ENCODE measurements around the gene ECT2L. TPM values are rescaled to one million over a fixed set of nuclear protein-coding genes. Genes with fewer than 3 reads are reported as not detected.

The ECT2L gene, protein sequence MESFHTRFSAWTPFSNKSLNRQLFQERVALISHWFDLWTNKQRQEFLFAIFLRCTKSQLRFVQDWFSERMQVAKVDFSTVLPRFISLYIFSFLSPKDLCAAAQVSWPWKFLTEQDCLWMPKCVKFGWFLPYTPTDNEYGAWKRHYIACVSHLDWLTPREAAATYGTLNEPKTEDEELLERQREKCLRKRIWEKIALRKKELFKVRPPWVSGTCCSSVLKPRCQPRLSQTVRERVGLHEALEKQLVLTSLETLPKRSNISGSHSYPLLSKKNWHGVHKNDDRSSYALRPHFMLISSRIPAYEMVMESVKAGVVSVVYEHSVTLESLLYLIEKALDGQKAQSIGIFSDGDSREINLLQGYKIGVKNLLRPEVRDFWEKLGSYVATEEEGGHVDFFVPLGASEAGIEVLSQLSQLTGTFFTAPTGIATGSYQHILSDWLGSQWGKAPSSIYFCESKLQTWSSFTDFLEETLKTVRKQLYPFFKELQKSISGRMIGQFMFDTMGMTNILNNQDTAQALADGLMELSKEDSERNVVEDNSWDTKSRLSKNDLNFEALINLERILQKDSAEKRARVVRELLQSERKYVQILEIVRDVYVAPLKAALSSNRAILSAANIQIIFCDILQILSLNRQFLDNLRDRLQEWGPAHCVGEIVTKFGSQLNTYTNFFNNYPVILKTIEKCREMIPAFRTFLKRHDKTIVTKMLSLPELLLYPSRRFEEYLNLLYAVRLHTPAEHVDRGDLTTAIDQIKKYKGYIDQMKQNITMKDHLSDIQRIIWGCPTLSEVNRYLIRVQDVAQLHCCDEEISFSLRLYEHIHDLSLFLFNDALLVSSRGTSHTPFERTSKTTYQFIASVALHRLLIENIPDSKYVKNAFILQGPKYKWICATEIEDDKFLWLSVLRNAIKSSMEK
- total RNA-seq, result not detected in 2 replicates

DNA sequence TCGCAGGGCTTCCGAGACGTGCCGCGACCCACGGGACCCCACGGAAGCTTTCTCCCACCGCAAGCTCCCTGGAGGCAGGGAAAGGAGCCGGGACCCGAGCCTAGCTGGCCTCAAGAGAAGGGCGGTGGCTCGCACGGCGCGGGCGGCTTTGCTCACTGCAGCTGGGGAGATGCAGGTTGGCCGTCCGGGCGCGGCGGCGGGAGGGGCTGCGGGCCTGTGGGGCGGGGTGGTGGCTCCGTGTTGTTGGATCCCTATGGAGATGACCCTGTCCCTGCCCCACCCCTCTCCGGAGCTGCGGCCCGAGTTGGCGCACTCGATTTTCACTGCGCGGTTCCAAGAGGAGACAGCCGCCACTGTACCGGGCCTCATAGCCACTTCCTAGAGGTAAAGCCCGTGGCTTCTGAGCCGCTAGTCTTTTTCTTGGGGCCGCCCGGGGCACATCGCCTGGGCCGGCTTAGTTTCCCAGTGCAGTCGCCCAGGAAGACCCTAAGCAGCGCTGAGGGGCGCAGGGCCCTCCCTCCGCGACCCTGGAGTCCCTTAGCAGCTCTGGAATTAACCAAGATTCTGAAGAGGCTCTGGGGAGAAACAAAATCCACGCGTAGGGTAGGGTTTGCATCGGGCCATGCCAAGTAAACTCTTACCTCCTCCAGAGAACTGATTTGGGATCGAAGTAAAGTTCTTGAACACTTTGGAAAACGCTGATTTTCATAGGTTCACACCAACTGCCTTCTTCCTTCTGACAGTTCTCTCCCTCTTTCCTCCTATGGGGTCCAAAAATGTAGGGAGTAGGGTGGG lies at the start of gene ECT2L:
TSS of gene ECT2L (plus strand) at position 279 of the 795 bp plus-strand sequence. CDS start 17,188 bp downstream, outside the sequence.

DNA sequence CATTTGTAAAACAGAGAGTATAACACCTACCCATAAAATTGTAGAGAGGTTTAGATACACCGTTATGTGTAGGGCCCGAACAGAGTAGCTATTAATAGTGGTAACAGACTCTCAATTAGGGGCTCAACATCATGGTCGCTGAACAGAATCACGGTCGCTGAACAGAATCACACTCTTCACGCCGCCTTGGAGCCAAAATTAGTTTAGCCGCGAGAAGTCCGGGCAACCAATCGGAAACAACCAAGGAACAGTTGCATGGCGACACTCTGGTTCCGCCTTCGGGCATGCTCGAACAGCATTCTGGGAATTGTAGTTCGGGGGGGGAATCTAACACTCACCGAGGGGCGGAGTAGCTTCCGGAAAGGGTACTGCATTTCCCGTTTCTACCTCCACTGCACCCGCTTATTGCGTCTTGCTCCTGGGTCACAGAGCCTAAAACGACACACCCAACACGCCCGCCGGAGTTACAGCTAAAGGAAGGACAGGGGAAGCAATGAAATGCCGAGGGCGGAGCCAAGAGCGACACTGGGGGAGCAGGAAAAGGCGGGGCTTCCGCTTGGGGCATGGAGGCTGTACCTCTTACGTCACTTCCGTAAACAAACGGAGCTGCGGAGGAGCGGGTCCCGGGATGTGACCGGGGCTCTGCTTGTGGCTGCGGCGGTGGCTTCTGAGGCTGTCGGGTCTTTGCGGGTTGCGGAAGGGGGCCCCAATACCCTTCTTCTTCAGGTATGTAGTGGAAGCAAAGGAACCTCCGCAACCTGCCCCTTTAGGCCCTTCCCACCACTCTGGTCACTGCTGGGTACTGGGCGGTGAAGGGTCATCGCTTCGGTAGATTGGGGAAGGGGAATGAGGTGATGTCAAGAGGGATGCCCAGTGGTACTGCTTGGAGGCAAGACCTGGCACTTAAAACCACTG lies 22.5 kb upstream of the ECT2L start, which contains the start of gene CCDC28A:
TSS of gene CCDC28A (plus strand) at position 593 of the 915 bp plus-strand sequence. CDS start 2,352 bp downstream, outside the sequence.

Other genes with a start within 250 kb of the ECT2L start
- gene CCDC28A, start 22.3 kb upstream of the ECT2L start, total RNA-seq, result 8.6 and 15.7 TPM in 2 replicates
- 15.7 and 19.3 TPM in 2 replicates for gene REPS1, start 192.2 kb downstream of the ECT2L start, total RNA-seq
- 28.8 and 30.8 TPM in 2 replicates for gene ABRACL, start 232.7 kb downstream of the ECT2L start, total RNA-seq